ENCODE measurements around the gene RCAN1. TPM values are rescaled to one million over a fixed set of nuclear protein-coding genes. Genes with fewer than 3 reads are reported as not detected.
"Not testable (repeated sequence)": the region's sequence is repeated elsewhere in the genome, so short reads cannot be mapped to it uniquely, and the experiment has no call there.

The RCAN1 gene
- total RNA-seq, 1 experiment from 2014 or later = 13.5 TPM

DNA sequence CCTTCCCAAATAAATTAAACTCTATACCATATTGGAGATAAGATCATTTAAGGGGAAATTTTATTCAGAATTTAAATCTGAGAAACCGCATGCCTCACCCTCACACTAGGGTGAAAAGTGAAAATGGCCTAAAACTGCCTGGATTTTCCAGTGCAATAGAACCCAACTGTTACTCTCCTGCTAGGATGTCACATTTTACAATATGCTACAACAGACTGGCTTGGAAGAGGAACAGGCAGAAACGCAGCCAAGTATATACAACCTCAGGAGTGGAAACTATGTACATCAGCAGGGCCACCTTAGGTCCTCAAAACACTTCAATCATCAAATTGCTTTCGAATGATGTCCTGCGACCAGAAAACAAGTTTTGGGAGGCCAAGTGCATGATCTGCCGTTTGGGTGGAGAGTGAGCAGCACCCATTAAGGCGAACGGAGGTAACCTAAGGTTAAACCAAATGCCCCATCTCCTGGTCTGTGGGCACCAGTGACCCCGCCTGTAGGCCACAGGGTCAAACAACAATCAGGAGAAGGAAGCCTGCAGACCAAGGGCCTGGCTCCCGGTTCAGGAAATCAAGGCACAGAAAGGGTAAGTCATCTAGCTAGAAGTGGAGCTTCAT, 4.9 kb downstream of the RCAN1 start:
- Histone ChIP-seq H3K27ac (ENCODE audit: low read length) (no peak overlapping the region), H3K4me3 (ENCODE audit: low read depth in 2 of 2, low read length in 2 of 2) (no peak overlapping the region), H3K36me3 (ENCODE audit: control insufficient read depth, insufficient read depth, low read length) (no peaks in the 10 kb centered on the region), H3K9me3 (ENCODE audit: control insufficient read depth, insufficient read depth, low read depth, low read length) (no peaks in the 10 kb centered on the region), H3K27me3 (ENCODE audit: control insufficient read depth, insufficient read depth, low read length) (no peaks in the 10 kb centered on the region), H3K4me1 (ENCODE audit: control insufficient read depth, insufficient read depth, low read length) (peaks cover 4% of the 10 kb centered on the region; the same call in 1 of the 2 replicates)
- intact Hi-C loops (cut with micrococcal nuclease; ENCODE audit: unreplicated experiment) (no loop called here), in situ Hi-C loops (cut with HindIII; ENCODE audit: low pct_unique_long_range_greater_than_20kb, low sequenced_read_pairs) (no loop called here)
- no TSS peak for BruUV-seq (replicated peaks)
- ATAC-seq (no peak), DNase-seq (ENCODE audit: low read depth, low spot score) (no peak)
- TF ChIP-seq, protein P1, sequence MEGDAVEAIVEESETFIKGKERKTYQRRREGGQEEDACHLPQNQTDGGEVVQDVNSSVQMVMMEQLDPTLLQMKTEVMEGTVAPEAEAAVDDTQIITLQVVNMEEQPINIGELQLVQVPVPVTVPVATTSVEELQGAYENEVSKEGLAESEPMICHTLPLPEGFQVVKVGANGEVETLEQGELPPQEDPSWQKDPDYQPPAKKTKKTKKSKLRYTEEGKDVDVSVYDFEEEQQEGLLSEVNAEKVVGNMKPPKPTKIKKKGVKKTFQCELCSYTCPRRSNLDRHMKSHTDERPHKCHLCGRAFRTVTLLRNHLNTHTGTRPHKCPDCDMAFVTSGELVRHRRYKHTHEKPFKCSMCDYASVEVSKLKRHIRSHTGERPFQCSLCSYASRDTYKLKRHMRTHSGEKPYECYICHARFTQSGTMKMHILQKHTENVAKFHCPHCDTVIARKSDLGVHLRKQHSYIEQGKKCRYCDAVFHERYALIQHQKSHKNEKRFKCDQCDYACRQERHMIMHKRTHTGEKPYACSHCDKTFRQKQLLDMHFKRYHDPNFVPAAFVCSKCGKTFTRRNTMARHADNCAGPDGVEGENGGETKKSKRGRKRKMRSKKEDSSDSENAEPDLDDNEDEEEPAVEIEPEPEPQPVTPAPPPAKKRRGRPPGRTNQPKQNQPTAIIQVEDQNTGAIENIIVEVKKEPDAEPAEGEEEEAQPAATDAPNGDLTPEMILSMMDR (IDR thresholded peaks at IDR 0.05) = no peak
- TF ChIP-seq TCF7L2 (IDR thresholded peaks at IDR 0.05; ENCODE audit: low read depth, low read length) = no peak
- no peak for TF ChIP-seq SIN3A (IDR thresholded peaks at IDR 0.05; ENCODE audit: borderline replicate concordance, insufficient read depth, low read depth, low read length)
- no peak for TF ChIP-seq POLR2AphosphoS5 (IDR thresholded peaks at IDR 0.05; ENCODE audit: low read depth, low read length)
- TF ChIP-seq, protein P2, sequence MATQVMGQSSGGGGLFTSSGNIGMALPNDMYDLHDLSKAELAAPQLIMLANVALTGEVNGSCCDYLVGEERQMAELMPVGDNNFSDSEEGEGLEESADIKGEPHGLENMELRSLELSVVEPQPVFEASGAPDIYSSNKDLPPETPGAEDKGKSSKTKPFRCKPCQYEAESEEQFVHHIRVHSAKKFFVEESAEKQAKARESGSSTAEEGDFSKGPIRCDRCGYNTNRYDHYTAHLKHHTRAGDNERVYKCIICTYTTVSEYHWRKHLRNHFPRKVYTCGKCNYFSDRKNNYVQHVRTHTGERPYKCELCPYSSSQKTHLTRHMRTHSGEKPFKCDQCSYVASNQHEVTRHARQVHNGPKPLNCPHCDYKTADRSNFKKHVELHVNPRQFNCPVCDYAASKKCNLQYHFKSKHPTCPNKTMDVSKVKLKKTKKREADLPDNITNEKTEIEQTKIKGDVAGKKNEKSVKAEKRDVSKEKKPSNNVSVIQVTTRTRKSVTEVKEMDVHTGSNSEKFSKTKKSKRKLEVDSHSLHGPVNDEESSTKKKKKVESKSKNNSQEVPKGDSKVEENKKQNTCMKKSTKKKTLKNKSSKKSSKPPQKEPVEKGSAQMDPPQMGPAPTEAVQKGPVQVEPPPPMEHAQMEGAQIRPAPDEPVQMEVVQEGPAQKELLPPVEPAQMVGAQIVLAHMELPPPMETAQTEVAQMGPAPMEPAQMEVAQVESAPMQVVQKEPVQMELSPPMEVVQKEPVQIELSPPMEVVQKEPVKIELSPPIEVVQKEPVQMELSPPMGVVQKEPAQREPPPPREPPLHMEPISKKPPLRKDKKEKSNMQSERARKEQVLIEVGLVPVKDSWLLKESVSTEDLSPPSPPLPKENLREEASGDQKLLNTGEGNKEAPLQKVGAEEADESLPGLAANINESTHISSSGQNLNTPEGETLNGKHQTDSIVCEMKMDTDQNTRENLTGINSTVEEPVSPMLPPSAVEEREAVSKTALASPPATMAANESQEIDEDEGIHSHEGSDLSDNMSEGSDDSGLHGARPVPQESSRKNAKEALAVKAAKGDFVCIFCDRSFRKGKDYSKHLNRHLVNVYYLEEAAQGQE (IDR thresholded peaks at IDR 0.05; ENCODE audit: insufficient read depth in 1 of 2, low read depth in 2 of 2, low read length in 1 of 2) = no peak
- POLR2A ChIA-PET = no interaction called here
- CTCF ChIA-PET = no interaction called here

GRCh38 chr21:34609244-34609932, 5.5 kb downstream of the RCAN1 start:
- Histone ChIP-seq H3K36me3 (ENCODE audit: control insufficient read depth, insufficient read depth, low read length) (no peaks in the 10 kb centered on the region), H3K4me3 (ENCODE audit: low read depth in 2 of 2, low read length in 2 of 2) (no peak overlapping the region), H3K27ac (ENCODE audit: low read length) (no peak overlapping the region), H3K27me3 (ENCODE audit: control insufficient read depth, insufficient read depth, low read length) (no peaks in the 10 kb centered on the region), H3K4me1 (ENCODE audit: control insufficient read depth, insufficient read depth, low read length) (peaks cover 4% of the 10 kb centered on the region; the same call in 1 of the 2 replicates), H3K9me3 (ENCODE audit: control insufficient read depth, insufficient read depth, low read depth, low read length) (no peaks in the 10 kb centered on the region)
- BruUV-seq (replicated peaks) = no TSS peak
- intact Hi-C loops (cut with micrococcal nuclease; ENCODE audit: unreplicated experiment) = no loop called here
- TF ChIP-seq, protein P1 (IDR thresholded peaks at IDR 0.05) = no peak
- TF ChIP-seq POLR2AphosphoS5 (IDR thresholded peaks at IDR 0.05; ENCODE audit: low read depth, low read length) (no peak), TCF7L2 (IDR thresholded peaks at IDR 0.05; ENCODE audit: low read depth, low read length) (no peak), SIN3A (IDR thresholded peaks at IDR 0.05; ENCODE audit: borderline replicate concordance, insufficient read depth, low read depth, low read length) (no peak)
- TF ChIP-seq, protein P2 (IDR thresholded peaks at IDR 0.05; ENCODE audit: insufficient read depth in 1 of 2, low read depth in 2 of 2, low read length in 1 of 2) = no peak
- no peak for ATAC-seq
- in situ Hi-C loops (cut with HindIII; ENCODE audit: low pct_unique_long_range_greater_than_20kb, low sequenced_read_pairs) = no loop called here
- CTCF ChIA-PET = no interaction called here
- POLR2A ChIA-PET = no interaction called here
- no peak for DNase-seq (ENCODE audit: low read depth, low spot score)

GRCh38 chr21:34607376-34607775, 7.5 kb downstream of the RCAN1 start:
- CTCF ChIA-PET = not testable (repeated sequence)

More at GRCh38 chr21:34607376-34607775, 7.5 kb downstream of the RCAN1 start:
- H3K4me3 ChIP-seq (ENCODE audit: low read depth in 2 of 2, low read length in 2 of 2); H3K9me3 ChIP-seq (ENCODE audit: control insufficient read depth, insufficient read depth, low read depth, low read length); intact Hi-C loops (cut with micrococcal nuclease; ENCODE audit: unreplicated experiment); in situ Hi-C loops (cut with HindIII; ENCODE audit: low pct_unique_long_range_greater_than_20kb, low sequenced_read_pairs); POLR2A ChIA-PET; ATAC-seq; BruUV-seq (replicated peaks); DNase-seq (ENCODE audit: low read depth, low spot score); H3K27me3 ChIP-seq (ENCODE audit: control insufficient read depth, insufficient read depth, low read length); H3K4me1 ChIP-seq (ENCODE audit: control insufficient read depth, insufficient read depth, low read length); H3K36me3 ChIP-seq (ENCODE audit: control insufficient read depth, insufficient read depth, low read length); H3K27ac ChIP-seq (ENCODE audit: low read length): not testable (repeated sequence)
